Sigmoid colon (tissue), 7 donors: ENCODE data around the gene TMEM94. TPM values are rescaled to one million over a fixed set of nuclear protein-coding genes. Genes with fewer than 3 reads are reported as not detected.

Source experiments
- DNase-seq: peaks from one replicate; pipeline ENCODE4 v3.0.0-alpha.2; 2019
- H3K27ac ChIP-seq, 4 donors: fragments of 200-600 bp; sonication (generic); one replicate each; pipeline ENCODE4 v1.5.1; 2016 to 2019; ENCODE audit warnings: mild to moderate bottlenecking in 1 of 4
- H3K27me3 ChIP-seq, 3 donors: fragments of 200-600 bp; sonication (generic); one replicate each; pipeline ENCODE4 v1.5.1; 2019; ENCODE audit warnings: mild to moderate bottlenecking in 1 of 3
- H3K36me3 ChIP-seq, 4 donors: fragments of 200-600 bp; sonication (generic); one replicate each; pipeline ENCODE4 v1.5.1; 2016 to 2019
- H3K4me1 ChIP-seq, 4 donors: fragments of 200-600 bp; sonication (generic); one replicate each; pipeline ENCODE4 v1.5.1; 2017 to 2019
- H3K4me3 ChIP-seq, 4 donors: fragments of 200-600 bp; sonication (generic); one replicate each; pipeline ENCODE4 v1.5.1; 2017 to 2019; ENCODE audit warnings: mild to moderate bottlenecking in 2 of 4, moderate library complexity in 1 of 4
- H3K9me3 ChIP-seq, 4 donors: fragments of 200-600 bp in 3 of 4; sonication (generic) in 3 of 4; one replicate each; pipeline versions ENCODE4 v1.5.1 to v1.6.1; 2013 to 2019
- CTCF ChIP-seq, 4 experiments: fragments of 450-650 bp in 3 of 4; fragments of 200-600 bp in 1 of 4; IDR thresholded peaks; one replicate each; pipeline ENCODE4 v1.5.1; 2016 to 2019; ENCODE audit warnings: antibody characterized with exemption in 4 of 4, mild to moderate bottlenecking in 3 of 4, moderate library complexity in 2 of 4
- EP300 ChIP-seq, 4 donors: sonication (generic); formaldehyde crosslinking; IDR thresholded peaks; one replicate each; pipeline ENCODE4 v1.6.1; 2017; ENCODE audit warnings: antibody characterized with exemption in 4 of 4
- POLR2A ChIP-seq, 2 donors: fragments of 450-650 bp; IDR thresholded peaks; one replicate each; pipeline ENCODE4 v1.6.1; 2016; ENCODE audit warnings: antibody characterized with exemption in 2 of 2, mild to moderate bottlenecking in 2 of 2, moderate library complexity in 2 of 2
- POLR2AphosphoS5 ChIP-seq, 4 donors: sonication (generic); formaldehyde crosslinking; IDR thresholded peaks; one replicate each; pipeline ENCODE4 v1.6.1; 2017; ENCODE audit warnings: antibody characterized with exemption in 4 of 4
- WGBS, 2 donors: extraction: QIAGEN DNeasy Blood & Tissue Kit; methylation state at CpG; one replicate each; pipeline ENCODE4 v1.1.7; 2013; 5-methylcytosine and 5-hydroxymethylcytosine counted together
- intact Hi-C: fragments of 100-400 bp; cut with DNase I; formaldehyde crosslinking; loops from one replicate; pipeline ENCODE4 v1.15.1; 2023
- polyA plus RNA-seq, 3 donors: library from polyadenylated mRNA; stranded (reverse); fragments of 200-250 nt; gene quantifications; one replicate each; pipeline ENCODE4 v1.2.3, GENCODE V29; 2013
- small RNA-seq, 3 donors: library from RNA; depleted of rRNA; stranded (forward); fragments of <200 nt; gene quantifications; one replicate each; pipeline ENCODE3, GENCODE V24; 2016
- total RNA-seq, 4 donors: library from RNA; depleted of rRNA; stranded (reverse); fragments of >200 nt; gene quantifications; one replicate each; pipeline ENCODE4 v1.1.0, GENCODE V29; 2016
- donor health status: healthy with polysubstance abuse.
- donor health status: Bipolar disorder and iron deficiency.
- donor health status: healthy.

Gene TMEM94
- total and polyA plus RNA-seq, 7 donors = 6.2 to 74.8 (median 31.3) TPM

GRCh38 chr17:75542728-75543336 is 86.4 kb downstream of the TMEM94 start:
- intact Hi-C loops = no loop called here
- no peak for TF ChIP-seq EP300 (IDR thresholded peaks at IDR 0.05)
- no peak for TF ChIP-seq POLR2A (IDR thresholded peaks at IDR 0.05)
- no peak for TF ChIP-seq POLR2AphosphoS5 (IDR thresholded peaks at IDR 0.05)
- no peak for TF ChIP-seq CTCF (IDR thresholded peaks at IDR 0.05)
- WGBS, 2 donors = 18 to 76% methylated on average over 15 of the region's 15 CpGs
- no peak for DNase-seq
- H3K36me3 ChIP-seq = no peaks in the 10 kb centered on the region
- H3K9me3 ChIP-seq = no peaks in the 10 kb centered on the region
- no peaks in the 10 kb centered on the region for H3K4me1 ChIP-seq
- no peak overlapping the region for H3K4me3 ChIP-seq
- H3K27ac ChIP-seq = no peak overlapping the region
- H3K27me3 ChIP-seq = no peaks in the 10 kb centered on the region

- H3K27me3 ChIP-seq = no peaks in the 10 kb centered on the region
- no peak for TF ChIP-seq POLR2AphosphoS5 (IDR thresholded peaks at IDR 0.05)
- TF ChIP-seq POLR2A (IDR thresholded peaks at IDR 0.05) = no peak
- TF ChIP-seq CTCF (IDR thresholded peaks at IDR 0.05) = no peak
- TF ChIP-seq EP300 (IDR thresholded peaks at IDR 0.05) = no peak
- WGBS, 2 donors = 38 to 70% methylated on average over 8 of the region's 8 CpGs
- DNase-seq = no peak
- H3K4me1 ChIP-seq = no peaks in the 10 kb centered on the region
- H3K9me3 ChIP-seq = no peaks in the 10 kb centered on the region
- H3K27ac ChIP-seq = no peak overlapping the region
- intact Hi-C loops = no loop called here
- H3K4me3 ChIP-seq = no peak overlapping the region
- no peaks in the 10 kb centered on the region for H3K36me3 ChIP-seq
Measured at GRCh38 chr17:75544250-75544649, 87.8 kb downstream of the TMEM94 start.

GRCh38 chr17:75546181-75546580 is 89.7 kb downstream of the TMEM94 start:
- Histone ChIP-seq H3K27ac (no peak overlapping the region), H3K4me1 (no peaks in the 10 kb centered on the region), H3K4me3 (no peak overlapping the region), H3K36me3 (no peaks in the 10 kb centered on the region), H3K9me3 (no peaks in the 10 kb centered on the region), H3K27me3 (no peaks in the 10 kb centered on the region)
- DNase-seq = no peak
- no peak for TF ChIP-seq POLR2AphosphoS5 (IDR thresholded peaks at IDR 0.05)
- TF ChIP-seq CTCF (IDR thresholded peaks at IDR 0.05) = no peak
- no peak for TF ChIP-seq POLR2A (IDR thresholded peaks at IDR 0.05)
- no peak for TF ChIP-seq EP300 (IDR thresholded peaks at IDR 0.05)
- intact Hi-C loops = no loop called here
- 88 to 95% methylated on average over 13 of the region's 13 CpGs for WGBS, 2 donors

GRCh38 chr17:75547091-75547490 is 90.7 kb downstream of the TMEM94 start:
- DNase-seq = no peak
- Histone ChIP-seq H3K27me3 (no peaks in the 10 kb centered on the region), H3K27ac (no peak overlapping the region), H3K9me3 (no peaks in the 10 kb centered on the region), H3K4me1 (no peaks in the 10 kb centered on the region), H3K4me3 (no peak overlapping the region), H3K36me3 (no peaks in the 10 kb centered on the region)
- intact Hi-C loops = no loop called here
- TF ChIP-seq EP300 (IDR thresholded peaks at IDR 0.05) = no peak
- WGBS, 2 donors = 95 to 97% methylated on average over 9 of the region's 9 CpGs

GRCh38 chr17:75548813-75549212 is 92.4 kb downstream of the TMEM94 start:
- Histone ChIP-seq H3K4me3 (no peak overlapping the region), H3K27me3 (no peaks in the 10 kb centered on the region), H3K9me3 (no peaks in the 10 kb centered on the region), H3K4me1 (peaks cover 0 to 13% (median 11%) of the 10 kb centered on the region in 4 donors), H3K36me3 (no peaks in the 10 kb centered on the region), H3K27ac (no peak overlapping the region)
- TF ChIP-seq EP300 (IDR thresholded peaks at IDR 0.05) (no peak), POLR2A (IDR thresholded peaks at IDR 0.05) (no peak), POLR2AphosphoS5 (IDR thresholded peaks at IDR 0.05) (no peak), CTCF (IDR thresholded peaks at IDR 0.05) (no peak)
- WGBS, 2 donors = 25 to 68% methylated on average over 5 of the region's 5 CpGs
- intact Hi-C loops = no loop called here
- no peak for DNase-seq

Small RNAs within 50 kb of the gene (small RNA-seq; reads per million reads assigned to genes)
- gene RF00019 (0 reads per million in 3 donors), gene RNU6-938P (0 reads per million in 3 donors)

Other genes starting within 250 kb of the TMEM94 start
- 10 to 100 TPM; 16.0 to 22.1 (median 17.9) TPM for gene GGA3, start 195.0 kb upstream of the TMEM94 start, total RNA-seq
- 10 to 100 TPM; 10.2 to 35.8 (median 12.0) TPM for gene GGA3, start 195.0 kb upstream of the TMEM94 start, polyA plus RNA-seq
- gene MRPS7, start 194.8 kb upstream of the TMEM94 start, total RNA-seq = 10 to 100 TPM; 26.6 to 51.5 (median 39.2) TPM
- 10 to 100 TPM; 73.3 to 96.4 (median 73.4) TPM for gene MRPS7, start 194.8 kb upstream of the TMEM94 start, polyA plus RNA-seq
- 10 to 100 TPM; 18.1 to 40.7 (median 26.2) TPM for gene MIF4GD, start 185.4 kb upstream of the TMEM94 start, total RNA-seq
- gene MIF4GD, start 185.4 kb upstream of the TMEM94 start, polyA plus RNA-seq = 10 to 100 TPM; 15.0 to 33.5 (median 19.0) TPM
- gene SLC25A19, start 167.2 kb upstream of the TMEM94 start, total RNA-seq = 10 to 100 TPM in 3 of 4 donors, 1 to 10 TPM in 1; 8.7 to 19.6 (median 14.7) TPM
- 10 to 100 TPM in 2 of 3 donors, 1 to 10 TPM in 1; 5.4 to 20.1 (median 12.0) TPM for gene SLC25A19, start 167.2 kb upstream of the TMEM94 start, polyA plus RNA-seq
- 100 to 1,000 TPM in 1 of 4 donors, 10 to 100 TPM in 3; 75.3 to 103 (median 84.4) TPM for gene GRB2, start 51.0 kb upstream of the TMEM94 start, total RNA-seq
- 10 to 100 TPM; 56.5 to 94.4 (median 77.4) TPM for gene GRB2, start 51.0 kb upstream of the TMEM94 start, polyA plus RNA-seq
- gene CASKIN2, start 58.9 kb downstream of the TMEM94 start, total RNA-seq = 10 to 100 TPM in 3 of 4 donors, 1 to 10 TPM in 1; 10.0 to 14.7 (median 10.2) TPM
- 10 to 100 TPM in 1 of 3 donors, 1 to 10 TPM in 2; 4.8 to 12.9 (median 7.4) TPM for gene CASKIN2, start 58.9 kb downstream of the TMEM94 start, polyA plus RNA-seq
- 10 to 100 TPM; 11.1 to 25.3 (median 21.3) TPM for gene TSEN54, start 59.9 kb downstream of the TMEM94 start, total RNA-seq
- gene TSEN54, start 59.9 kb downstream of the TMEM94 start, polyA plus RNA-seq = 10 to 100 TPM; 32.4 to 43.7 (median 35.6) TPM
- gene LLGL2, start 69.1 kb downstream of the TMEM94 start, total RNA-seq = 1 to 10 TPM; 1.4 to 5.0 (median 3.4) TPM
- 100 to 1,000 TPM; 197 to 299 (median 294) TPM for gene LLGL2, start 69.1 kb downstream of the TMEM94 start, polyA plus RNA-seq
- 100 to 1,000 TPM in 1 of 4 donors, 10 to 100 TPM in 3; 33.1 to 117 (median 52.0) TPM for gene MYO15B, start 131.2 kb downstream of the TMEM94 start, total RNA-seq
- gene MYO15B, start 131.2 kb downstream of the TMEM94 start, polyA plus RNA-seq = 100 to 1,000 TPM; 212 to 460 (median 250) TPM
- gene SMIM5, start 176.8 kb downstream of the TMEM94 start, total RNA-seq = 1 to 10 TPM in 3 of 4 donors, under 1 TPM in 1; 0.82 to 7.2 (median 3.8) TPM
- 10 to 100 TPM in 1 of 3 donors, 1 to 10 TPM in 2; 5.5 to 29.6 (median 6.0) TPM for gene SMIM5, start 176.8 kb downstream of the TMEM94 start, polyA plus RNA-seq
- gene RECQL5, start 210.5 kb downstream of the TMEM94 start, total RNA-seq = 10 to 100 TPM in 3 of 4 donors, 1 to 10 TPM in 1; 5.1 to 11.6 (median 11.3) TPM
- gene RECQL5, start 210.5 kb downstream of the TMEM94 start, polyA plus RNA-seq = 10 to 100 TPM in 2 of 3 donors, 1 to 10 TPM in 1; 9.0 to 30.1 (median 10.2) TPM
- gene SAP30BP, start 210.7 kb downstream of the TMEM94 start, total RNA-seq = 10 to 100 TPM; 53.5 to 96.9 (median 63.6) TPM
- 10 to 100 TPM; 53.2 to 69.3 (median 57.7) TPM for gene SAP30BP, start 210.7 kb downstream of the TMEM94 start, polyA plus RNA-seq